Colonic mucosa (tissue), 4 donors: ENCODE data around the gene STAB2. TPM values are rescaled to one million over a fixed set of nuclear protein-coding genes. Genes with fewer than 3 reads are reported as not detected.

ENCODE experiments used
- DNase-seq: peaks from one replicate; pipeline ENCODE4 v3.0.0-alpha.2; 2020
- H3K27ac ChIP-seq: fragments of 200-600 bp; one replicate; pipeline ENCODE4 v1.8.0; 2021
- H3K27me3 ChIP-seq: fragments of 200-600 bp; one replicate; pipeline ENCODE4 v1.8.0; 2021
- H3K36me3 ChIP-seq: fragments of 200-600 bp; one replicate; pipeline ENCODE4 v1.8.0; 2021
- H3K4me1 ChIP-seq: fragments of 200-600 bp; one replicate; pipeline ENCODE4 v1.8.0; 2021; ENCODE audit warnings: mild to moderate bottlenecking
- H3K4me3 ChIP-seq: fragments of 200-600 bp; one replicate; pipeline ENCODE4 v1.8.0; 2021
- H3K9ac ChIP-seq, 2 donors: one replicate each; pipeline ENCODE4 v1.7.0; 2013; ENCODE audit warnings: control low read depth in 2 of 2, low read depth in 2 of 2, low read length in 2 of 2
- H3K9me3 ChIP-seq: fragments of 200-600 bp; one replicate; pipeline ENCODE4 v1.8.0; 2021
- intact Hi-C: fragments of 100-400 bp; cut with DNase I; formaldehyde crosslinking; loops from one replicate; pipeline ENCODE4 v1.14.1; 2022
- total RNA-seq, 2 donors: library from RNA; stranded (reverse); fragmentation: NEBNext Ultra II Directional in 1 of 2; extraction: Animal tissue kit (Norgen Biotek cat#: 25700) in 1 of 2; gene quantifications; one replicate each; pipeline ENCODE4 v1.2.1, GENCODE V29; 2021
- TF ChIP-seq, protein P1 (sequence below): fragments of 200-600 bp; IDR thresholded peaks from one replicate; pipeline ENCODE4 v1.8.0; 2022; ENCODE audit warnings: antibody characterized with exemption, mild to moderate bottlenecking
- donor health status: healthy.
- donor health status: DM: no; HTN: no; CAD: no.
- donor health status: DM: no; HTN: no; CAD: no.

STAB2 gene
- total RNA-seq, 2 donors from 2014 or later, result 0.56 to 1.0 TPM

DNA sequence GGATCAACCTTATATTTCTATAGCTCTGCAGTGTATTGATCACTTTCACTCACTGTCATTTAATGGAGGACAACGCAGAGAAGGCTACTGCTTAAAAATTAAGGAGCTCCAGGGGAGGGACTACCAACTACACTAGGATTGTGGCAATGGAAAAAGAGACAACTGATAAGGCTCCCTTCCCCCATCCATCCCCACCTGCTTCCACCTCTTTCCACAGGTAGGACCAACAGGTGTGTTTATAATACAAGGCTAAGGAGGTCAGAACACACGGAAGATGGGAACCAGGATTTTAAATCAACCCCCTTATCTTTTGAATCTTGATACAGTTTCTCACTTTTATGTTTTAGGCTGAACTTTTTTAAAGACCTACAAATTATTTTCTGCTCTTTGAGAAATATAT, 90.8 kb downstream of the STAB2 start:
- intact Hi-C loops, result no loop called here
- TF ChIP-seq, protein P1, sequence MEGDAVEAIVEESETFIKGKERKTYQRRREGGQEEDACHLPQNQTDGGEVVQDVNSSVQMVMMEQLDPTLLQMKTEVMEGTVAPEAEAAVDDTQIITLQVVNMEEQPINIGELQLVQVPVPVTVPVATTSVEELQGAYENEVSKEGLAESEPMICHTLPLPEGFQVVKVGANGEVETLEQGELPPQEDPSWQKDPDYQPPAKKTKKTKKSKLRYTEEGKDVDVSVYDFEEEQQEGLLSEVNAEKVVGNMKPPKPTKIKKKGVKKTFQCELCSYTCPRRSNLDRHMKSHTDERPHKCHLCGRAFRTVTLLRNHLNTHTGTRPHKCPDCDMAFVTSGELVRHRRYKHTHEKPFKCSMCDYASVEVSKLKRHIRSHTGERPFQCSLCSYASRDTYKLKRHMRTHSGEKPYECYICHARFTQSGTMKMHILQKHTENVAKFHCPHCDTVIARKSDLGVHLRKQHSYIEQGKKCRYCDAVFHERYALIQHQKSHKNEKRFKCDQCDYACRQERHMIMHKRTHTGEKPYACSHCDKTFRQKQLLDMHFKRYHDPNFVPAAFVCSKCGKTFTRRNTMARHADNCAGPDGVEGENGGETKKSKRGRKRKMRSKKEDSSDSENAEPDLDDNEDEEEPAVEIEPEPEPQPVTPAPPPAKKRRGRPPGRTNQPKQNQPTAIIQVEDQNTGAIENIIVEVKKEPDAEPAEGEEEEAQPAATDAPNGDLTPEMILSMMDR, result no peak
- Histone ChIP-seq H3K36me3 (no peaks in the 10 kb centered on the region), H3K27me3 (no peaks in the 10 kb centered on the region), H3K4me3 (no peak overlapping the region), H3K27ac (peak overlapping the region; percentile 81), H3K9ac (peak overlapping the region in 1 of 2 donors; percentile 49), H3K9me3 (no peaks in the 10 kb centered on the region), H3K4me1 (peaks cover 21% of the 10 kb centered on the region)
- DNase-seq, result peak; percentile 44

DNA sequence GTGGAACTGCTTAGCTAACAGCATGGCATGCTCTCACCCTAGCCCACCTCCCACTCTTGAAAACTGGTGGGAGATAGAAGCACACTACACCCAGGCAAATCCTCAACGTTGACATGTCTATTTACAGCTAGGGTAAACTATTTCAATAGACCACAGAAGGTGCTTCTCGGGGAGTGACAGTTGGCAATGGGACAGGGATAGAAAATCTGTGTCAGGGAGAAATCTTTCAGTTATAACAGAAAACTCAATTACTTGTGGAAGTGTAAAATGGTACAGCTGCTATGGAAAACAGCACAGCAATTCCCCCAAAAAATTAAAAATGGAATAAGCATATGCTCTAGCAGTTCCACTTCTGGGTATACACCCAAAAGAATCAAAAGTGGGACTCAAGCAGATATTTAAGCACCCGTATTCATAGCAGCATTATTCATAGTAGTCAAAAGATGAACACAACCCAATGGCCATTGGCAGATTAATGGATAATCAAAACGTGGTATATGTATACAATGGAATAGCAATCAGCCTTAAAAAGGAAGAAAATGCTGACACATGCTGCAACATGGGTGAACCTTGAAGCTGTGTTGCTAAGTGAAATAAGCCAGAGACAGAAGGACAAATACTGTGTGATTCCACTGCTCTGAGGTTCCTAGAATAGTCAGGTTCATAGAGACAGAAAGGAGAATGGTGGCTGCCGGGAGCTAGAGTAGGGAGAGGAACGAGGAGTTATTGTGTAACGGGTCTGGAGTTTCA, 92.5 kb downstream of the STAB2 start:
- H3K9ac ChIP-seq, result no peak overlapping the region
- no peaks in the 10 kb centered on the region for H3K27me3 ChIP-seq
- DNase-seq, result no peak
- intact Hi-C loops, result no loop called here
- no peak overlapping the region for H3K27ac ChIP-seq
- no peaks in the 10 kb centered on the region for H3K36me3 ChIP-seq
- no peak overlapping the region for H3K4me3 ChIP-seq
- H3K4me1 ChIP-seq, result peaks cover 17% of the 10 kb centered on the region
- no peaks in the 10 kb centered on the region for H3K9me3 ChIP-seq
- TF ChIP-seq, protein P1, result no peak

DNA sequence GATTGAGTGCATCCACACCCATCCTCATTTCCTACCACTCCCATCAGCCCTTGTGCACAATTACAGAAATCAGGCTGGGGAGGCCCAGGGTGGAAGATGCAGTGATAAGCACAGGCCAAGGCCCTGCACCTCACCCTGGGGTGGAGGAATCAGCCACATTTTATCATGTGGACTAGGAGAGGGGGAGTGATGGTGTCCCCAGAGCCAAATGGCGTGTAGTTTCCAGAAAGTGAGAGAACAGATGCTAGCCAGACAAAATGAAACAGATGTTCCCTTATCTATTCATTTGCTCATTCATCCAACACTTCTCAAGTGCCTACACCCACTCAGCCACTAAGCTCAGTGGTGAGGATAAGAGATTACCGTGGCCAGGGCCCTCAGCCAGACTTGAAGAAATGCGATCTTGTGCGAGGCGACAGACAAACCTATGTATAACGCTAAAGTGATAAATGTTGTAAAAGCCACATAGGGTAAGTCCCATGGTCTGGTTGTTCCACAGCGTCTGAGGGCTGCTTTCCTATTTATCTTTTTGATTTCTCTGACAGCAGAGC, 93.6 kb downstream of the STAB2 start:
- Histone ChIP-seq H3K4me1 (peaks cover 17% of the 10 kb centered on the region), H3K4me3 (no peak overlapping the region), H3K27me3 (no peaks in the 10 kb centered on the region), H3K9ac (no peak overlapping the region), H3K9me3 (no peaks in the 10 kb centered on the region), H3K36me3 (no peaks in the 10 kb centered on the region), H3K27ac (peak overlapping the region; percentile 22)
- TF ChIP-seq, protein P1, result no peak
- intact Hi-C loops, result no loop called here
- DNase-seq, result peak; percentile 70

DNA sequence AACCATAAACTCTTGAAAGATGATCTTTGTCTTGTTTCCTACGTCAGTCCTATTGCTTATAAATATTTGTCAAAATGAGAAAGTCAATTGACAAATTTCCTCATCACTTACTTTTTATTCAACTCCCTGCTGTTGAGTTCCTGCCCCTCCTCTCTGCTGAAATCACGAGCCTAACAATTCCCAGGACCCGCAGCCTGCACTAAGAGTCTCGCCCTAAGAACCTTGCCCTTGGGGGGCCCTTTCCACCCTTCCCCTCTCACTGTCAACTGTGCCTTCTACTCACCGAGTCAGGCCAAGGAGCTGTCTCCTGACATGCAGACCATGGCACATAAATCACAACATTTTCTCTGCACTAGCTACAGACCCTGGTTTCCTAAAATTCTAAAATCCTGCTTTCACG, 99.0 kb downstream of the STAB2 start:
- intact Hi-C loops, result no loop called here
- Histone ChIP-seq H3K9ac (no peak overlapping the region), H3K27me3 (no peaks in the 10 kb centered on the region), H3K9me3 (no peaks in the 10 kb centered on the region), H3K4me3 (no peak overlapping the region), H3K36me3 (no peaks in the 10 kb centered on the region), H3K4me1 (peaks cover under 1% of the 10 kb centered on the region), H3K27ac (no peak overlapping the region)
- DNase-seq, result no peak
- TF ChIP-seq, protein P1, result no peak

DNA sequence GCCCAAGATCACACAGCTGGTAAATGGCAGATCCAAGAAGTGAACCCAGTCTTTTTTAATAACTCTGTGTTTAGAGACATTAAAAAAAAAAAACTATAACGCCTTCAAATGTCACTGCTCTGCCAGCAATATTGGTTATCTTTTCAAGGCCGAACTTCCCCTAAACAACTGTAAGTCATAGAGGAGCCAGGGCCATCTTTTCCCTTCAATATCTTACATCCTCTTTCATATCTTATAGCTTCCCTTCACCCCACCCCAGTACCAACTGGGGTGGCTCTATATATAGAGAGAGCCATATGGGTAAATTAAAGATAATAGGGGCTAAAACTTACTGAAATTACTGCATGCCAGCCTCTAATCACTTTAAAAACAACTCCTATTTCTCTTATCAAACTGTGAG, 100.2 kb downstream of the STAB2 start:
- Histone ChIP-seq H3K9me3 (no peaks in the 10 kb centered on the region), H3K27ac (no peak overlapping the region), H3K4me1 (no peaks in the 10 kb centered on the region), H3K4me3 (no peak overlapping the region), H3K27me3 (no peaks in the 10 kb centered on the region), H3K9ac (no peak overlapping the region), H3K36me3 (no peaks in the 10 kb centered on the region)
- TF ChIP-seq, protein P1, result no peak
- intact Hi-C loops, result no loop called here
- no peak for DNase-seq
